ENCODE data around the gene FTH1.

FTH1 gene

DNA sequence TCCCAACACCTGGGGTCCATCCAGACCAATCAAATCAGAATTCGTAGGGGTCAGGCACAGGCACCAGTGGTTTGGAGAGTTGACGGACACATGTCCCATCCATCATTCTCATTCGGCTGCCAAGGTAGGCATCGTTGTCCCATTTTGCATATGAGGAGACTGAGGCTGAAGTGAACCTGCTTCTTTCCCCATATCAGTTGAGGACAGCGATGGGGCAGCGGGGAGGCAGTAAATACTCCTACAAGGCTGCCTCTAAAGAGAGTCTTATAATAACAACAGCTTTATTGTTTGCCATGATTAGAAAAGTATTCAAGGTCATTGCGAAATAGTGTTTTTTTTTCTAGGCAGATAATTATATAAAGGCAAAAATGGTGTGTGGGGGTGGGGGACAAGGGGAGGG is 18.9 kb downstream of the FTH1 start:
- DNase-seq, result no peak
- no peak for ATAC-seq

DNA sequence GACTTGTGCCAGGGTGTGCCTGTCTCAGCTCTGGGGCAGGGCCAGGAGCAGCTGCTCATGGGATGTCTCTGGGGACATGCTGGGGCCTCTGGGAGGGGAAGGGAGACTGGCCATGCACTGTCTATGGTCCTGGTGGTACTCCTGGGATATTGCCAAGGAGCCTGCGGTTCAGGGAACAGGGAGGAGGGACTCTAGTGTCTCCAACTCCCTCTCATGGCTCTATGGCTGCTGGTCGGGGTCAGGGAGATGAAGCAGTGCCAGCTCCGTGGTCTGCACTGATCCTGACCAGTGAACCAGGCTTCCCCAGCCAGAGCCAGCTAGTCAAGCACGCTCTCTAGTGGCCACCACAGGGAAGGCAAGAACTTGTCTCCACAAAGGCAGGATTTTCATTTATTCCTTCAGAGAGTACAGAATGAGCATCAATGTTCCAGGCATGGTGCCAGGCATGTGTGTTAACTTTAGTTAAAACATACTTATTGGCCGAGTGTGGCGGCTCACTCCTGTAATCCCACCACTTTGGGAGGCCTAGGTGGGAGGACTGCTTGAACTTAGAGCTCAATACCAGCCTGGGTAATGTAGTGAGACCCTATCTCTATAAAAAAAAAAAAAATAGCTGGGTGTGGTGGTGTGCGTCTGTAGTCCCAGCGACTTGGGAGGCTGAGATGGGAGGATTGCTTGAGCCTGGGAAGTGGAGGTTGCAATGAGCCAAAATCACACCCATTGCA is 19.8 kb downstream of the FTH1 start:
- peak; percentile 72 for DNase-seq
- ATAC-seq, result peak; percentile 47

DNA sequence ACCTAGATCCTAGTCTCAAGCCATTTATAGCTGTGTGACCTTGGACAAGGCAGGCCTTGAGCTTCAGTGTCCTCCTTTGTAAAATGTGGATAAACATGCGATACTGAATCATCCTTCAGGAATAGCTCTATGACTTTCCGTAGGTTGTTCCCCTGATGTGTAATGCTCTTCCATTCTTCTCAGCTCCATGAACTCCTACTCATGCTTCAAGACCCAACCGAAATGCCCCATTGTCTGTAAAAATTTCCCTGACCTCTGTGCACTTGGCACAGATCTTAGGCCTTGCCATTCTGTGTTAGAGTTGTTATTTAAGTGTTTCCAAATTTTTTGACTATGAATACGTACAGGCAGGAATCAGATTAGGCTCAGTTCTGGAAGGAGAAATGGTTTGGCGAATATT is 20.5 kb downstream of the FTH1 start:
- ATAC-seq (no peak), DNase-seq (no peak)

DNA sequence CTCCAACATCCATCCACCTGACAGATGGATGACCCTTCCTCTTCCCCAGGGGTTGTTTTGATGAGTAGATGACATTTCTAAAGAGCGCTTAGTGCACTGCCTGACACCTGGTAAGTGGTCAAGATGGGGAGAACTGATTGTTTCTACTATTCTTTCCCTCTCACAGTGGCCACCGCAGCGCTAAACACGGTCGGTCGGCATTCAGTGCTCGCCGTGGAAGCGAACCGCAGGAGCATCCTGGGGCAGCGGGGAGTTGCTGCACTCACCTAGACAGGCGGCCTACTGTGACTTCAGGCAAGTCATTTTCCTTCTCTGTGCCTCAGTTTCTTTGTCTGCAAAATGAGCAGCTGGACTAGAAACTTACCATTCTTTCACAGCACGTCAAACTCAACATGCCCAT is 22.2 kb downstream of the FTH1 start:
- ATAC-seq (no peak), DNase-seq (no peak)

DNA sequence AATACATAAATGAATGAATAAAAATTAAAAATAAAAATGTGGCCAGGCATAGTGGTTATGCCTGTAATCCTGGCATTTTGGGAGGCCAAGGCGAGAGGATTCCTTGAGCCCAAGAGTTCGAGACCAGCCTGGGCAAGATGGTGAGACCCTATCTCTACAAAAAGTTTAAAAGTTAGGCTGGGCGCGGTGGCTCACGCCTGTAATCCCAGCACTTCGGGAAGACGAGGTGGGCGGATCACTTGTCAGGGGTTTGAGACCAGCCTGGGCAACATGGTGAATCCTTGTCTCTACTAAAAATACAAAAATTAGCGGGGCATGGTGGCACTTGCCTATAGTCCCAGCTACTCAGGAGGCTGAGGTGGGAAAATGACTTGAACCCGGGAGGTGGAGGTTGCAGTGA is 27.0 kb downstream of the FTH1 start:
- no peak for DNase-seq
- ATAC-seq, result no peak

DNA sequence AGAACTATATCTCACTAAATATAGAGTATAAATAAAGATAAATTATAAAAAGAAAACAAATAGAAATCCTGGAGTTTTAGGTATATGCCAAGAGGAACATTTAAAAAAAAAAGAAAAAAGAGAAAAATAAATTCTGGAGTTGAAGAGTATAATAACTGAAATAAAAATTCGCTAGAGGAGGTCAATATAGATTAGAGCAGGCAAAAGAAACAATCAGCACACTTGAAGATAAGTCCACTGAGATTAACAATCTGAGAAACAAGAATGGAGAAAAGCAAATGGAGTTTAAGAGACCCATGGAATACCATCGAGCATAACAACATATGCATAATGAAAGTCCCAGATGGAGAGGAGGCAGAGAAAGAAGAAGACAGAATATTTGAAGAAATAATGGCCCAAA is 31.6 kb downstream of the FTH1 start:
- DNase-seq (no peak), ATAC-seq (no peak)

DNA sequence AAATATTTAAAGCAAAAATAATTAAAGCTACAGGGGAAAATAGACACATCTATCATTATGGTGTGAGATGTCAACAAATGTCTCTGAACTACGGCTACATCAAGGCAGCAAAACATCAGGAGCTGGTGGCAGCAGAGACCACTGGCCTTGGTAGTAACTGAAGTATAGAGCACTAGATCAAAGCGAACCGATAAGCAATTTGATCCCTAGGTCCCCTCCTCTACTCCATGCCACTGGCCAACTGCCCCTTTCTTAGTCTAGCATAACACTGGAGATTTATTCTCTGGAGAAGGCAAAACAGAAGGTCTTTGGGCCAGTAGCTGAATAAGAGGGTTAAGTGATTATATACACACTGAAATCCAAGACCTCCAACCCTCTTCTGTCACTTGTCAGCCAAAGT is 36.5 kb downstream of the FTH1 start:
- no peak for DNase-seq
- no peak for ATAC-seq

DNA sequence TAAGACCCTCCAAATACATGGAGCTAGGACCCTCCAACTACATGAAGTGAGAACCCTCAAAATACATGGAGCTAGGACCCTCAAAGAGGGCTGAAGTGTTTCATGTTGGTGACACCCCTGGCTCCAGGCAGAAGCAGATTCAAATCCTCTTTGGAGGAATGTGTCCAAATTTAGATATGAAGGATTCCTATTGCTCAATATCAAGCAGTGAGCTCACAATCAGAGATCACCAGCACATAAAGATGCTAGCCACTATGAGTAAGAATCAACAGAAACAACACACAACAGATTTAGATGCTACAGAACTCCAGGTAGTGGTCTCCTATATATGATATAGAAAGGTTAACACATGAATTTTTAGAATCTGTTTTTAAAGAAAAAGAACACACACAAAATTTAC is 38.8 kb downstream of the FTH1 start:
- ATAC-seq, result no peak
- no peak for DNase-seq

DNA sequence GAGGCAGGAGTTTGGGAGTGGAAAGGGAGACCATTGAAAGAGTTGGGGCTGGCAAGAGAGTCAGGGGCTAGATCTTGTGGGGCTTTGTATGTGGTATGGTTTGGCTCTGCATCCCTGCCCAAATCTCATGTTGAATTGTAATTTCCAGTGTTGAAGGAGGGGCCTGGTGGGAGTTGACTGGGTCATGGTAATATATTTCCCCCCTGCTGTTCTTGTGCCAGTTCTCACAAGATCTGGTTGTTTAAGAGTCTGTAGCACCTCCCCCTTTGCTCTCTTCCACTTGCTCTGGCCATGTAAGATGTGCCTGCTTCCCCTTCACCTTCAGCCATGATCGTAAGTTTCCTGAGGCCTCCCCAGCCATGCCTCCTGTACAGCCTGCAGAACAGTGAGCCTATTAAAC is 39.9 kb downstream of the FTH1 start:
- DNase-seq (no peak), ATAC-seq (no peak)

DNA sequence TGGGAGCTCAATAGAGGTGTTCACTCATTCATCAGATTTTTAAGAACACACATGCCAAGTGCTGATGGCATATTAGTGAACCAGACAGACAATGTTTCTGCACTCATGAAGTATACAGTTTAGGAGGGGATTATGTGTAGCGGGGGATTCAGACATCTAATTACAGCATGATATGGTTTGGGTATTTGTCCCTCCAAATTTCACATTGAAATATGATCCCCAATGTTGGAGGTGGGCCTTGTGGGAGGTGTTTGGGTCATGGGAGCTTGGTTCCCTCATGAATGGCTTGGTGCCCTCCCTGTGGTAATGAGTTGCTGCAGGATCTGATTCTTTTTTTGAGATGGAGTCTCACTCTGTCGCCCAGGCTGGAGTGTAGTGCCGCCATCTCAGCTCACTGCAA is 41.2 kb downstream of the FTH1 start:
- ATAC-seq (no peak), DNase-seq (no peak)

DNA sequence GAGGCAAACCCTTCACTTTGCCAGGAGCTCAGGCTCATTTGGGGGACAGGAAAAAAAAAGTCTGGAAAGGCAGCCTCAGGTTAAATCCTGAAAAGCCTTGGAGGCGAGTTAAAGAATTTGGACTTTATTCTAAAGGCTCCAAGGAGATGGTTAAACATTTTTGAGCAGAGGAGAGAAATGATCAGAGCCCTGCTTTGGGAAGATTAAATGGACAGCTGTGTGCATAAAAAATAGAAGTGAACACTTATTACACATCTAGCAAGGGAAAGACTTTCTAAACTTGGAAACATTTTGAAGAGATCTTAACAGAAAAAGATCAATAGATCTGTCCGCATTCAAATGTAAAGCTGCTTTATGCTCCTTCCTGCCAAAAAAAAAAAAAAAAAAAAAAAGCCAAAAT is 41.7 kb downstream of the FTH1 start:
- ATAC-seq (no peak), DNase-seq (no peak)

DNA sequence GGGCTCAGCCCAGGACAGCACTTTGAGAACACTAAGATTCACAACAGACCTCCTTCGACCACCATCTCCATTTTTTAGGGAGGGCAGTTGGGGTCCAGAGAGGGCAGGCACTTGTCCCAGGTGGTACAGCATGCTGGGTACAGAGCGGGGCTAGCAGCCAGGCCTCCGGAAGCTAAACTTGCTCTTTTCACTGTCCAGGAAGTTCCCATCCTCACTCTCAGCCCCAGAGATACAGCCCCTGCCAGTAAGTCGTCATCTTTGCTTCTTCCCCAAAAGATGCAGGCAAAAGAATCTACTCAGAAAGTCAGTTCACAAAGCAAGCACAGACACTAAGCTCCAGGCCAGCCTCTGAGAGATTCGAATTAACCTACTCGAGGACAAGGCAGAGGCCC is 43.4 kb downstream of the FTH1 start:
- DNase-seq (no peak), ATAC-seq (no peak)

DNA sequence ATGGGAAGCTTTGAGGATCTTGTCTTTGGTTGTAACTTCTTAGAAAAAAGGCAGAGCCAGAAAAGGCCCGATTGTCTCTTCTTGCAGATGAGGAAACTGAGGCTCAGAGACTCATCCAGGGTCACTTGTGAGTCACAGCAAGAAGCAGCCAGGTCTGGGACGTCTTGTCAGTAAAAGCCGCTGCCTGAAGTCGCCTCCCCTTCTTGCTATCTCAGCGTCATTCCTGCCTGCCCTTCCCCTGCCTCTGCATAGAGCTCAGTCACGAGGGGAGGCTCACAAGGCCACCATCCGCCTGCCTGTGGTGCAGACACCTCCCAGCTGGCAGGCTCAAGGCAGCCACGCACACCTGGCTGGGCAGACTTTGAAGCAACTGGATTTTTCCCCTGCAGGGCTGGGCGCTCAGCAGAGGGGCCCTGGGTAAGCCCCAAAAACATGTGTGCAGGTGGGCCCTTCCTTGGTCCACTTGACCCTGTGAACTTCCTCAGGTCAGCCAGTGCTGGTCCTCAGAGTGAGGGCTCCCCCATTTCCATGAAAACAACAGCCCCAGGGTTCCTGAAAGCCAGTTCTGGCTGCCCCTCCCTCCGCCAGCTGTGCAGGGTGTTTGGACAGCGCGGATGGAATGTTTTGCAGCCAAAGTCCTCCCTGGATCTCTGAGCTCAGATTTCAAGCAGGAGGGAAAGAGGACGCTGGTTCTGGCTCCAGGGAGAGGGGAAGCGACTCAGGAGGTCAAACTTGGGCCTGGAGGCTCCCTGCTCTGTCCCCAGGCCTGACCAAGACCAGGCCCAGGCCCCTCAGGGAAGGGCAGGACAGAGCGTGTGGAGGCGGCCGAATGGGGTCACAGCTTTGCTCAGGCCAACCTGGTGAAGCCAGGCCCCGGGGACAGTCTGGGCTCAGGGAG is 44.0 kb downstream of the FTH1 start:
- DNase-seq (no peak), ATAC-seq (no peak)

DNA sequence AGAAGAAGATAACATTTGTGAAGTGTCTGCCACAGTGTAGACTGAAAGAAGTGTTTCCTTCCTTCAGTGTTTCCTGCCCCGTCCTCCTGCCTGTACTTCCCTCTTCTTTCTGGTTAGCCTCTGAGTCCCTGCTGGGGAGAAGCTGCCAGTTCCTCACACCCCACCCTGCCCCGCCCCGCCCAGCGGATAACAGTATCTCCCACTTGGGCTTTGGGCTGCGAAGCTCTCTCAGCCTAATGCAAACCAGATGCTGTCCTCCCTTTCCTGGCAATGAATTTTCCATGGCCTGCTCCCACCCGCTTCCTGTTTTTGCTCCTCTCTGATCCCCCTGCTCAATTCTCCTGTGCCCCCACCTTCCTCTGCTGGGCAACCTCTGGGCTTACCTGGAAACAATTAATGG is 44.9 kb downstream of the FTH1 start:
- DNase-seq, result no peak
- ATAC-seq, result no peak

DNA sequence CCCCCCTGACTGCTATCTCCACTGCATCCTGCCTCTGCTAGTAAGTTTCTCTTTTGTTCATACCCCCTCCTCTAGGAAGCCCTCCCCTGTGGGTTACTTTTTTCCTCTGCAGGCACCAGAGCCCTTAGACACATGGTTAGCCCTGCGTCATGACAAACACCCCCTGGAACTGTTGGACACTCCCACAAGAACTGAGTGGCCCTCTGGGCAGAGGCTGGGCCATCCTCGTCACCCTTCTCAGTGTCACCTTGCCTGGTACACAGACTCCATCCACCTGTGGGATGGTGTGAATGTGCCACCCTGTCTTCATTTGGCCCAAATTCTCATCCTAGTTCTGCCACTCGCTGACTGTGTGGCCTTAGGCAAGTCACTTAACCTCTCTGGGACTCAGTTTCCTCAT is 46.0 kb downstream of the FTH1 start:
- no peak for DNase-seq
- no peak for ATAC-seq

DNA sequence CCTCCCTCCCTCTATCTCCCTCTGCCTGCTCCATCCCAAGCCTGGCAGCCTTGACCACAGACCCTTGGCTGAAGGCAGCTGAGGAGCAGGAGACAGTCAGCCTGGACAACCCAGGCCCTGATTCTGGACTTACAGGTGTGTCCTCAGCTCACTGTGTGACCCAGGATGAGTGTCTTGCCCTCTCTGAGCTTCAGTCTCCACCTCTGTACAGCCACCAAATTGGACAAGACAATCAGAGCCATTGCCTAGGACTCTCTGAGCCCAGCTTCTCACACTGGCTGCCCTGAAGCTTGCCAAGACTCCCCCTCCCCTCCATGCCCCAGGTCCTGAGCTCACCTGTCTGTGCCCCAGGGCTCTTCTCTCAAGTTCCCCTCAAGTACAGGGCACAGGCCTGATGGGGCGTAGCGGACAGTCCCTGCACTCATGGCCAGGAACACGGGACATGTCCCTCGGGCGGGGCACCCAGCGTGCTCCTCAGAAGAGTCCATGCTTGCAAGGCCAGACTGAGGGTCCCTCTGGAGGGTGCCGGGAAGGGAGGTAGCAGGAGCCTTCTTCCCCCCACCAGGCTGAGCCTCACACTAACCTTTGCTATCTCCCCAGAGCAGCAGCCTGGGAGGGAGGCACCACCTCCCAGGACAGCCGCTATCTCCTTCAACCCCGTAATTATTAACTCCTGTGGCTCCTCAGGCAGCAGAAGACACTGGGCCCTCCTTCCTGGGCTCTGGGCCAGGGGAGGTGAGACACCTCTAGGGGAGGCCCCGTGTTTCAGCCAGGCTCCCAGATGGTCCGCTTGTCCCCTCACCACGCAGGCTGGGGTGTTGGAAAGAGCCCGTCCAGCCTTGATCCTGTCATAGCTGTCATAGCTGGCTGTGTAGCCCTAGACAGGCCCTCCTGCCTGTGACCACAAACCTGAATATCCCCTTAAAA is 47.5 kb downstream of the FTH1 start:
- ATAC-seq, result no peak
- DNase-seq, result no peak

DNA sequence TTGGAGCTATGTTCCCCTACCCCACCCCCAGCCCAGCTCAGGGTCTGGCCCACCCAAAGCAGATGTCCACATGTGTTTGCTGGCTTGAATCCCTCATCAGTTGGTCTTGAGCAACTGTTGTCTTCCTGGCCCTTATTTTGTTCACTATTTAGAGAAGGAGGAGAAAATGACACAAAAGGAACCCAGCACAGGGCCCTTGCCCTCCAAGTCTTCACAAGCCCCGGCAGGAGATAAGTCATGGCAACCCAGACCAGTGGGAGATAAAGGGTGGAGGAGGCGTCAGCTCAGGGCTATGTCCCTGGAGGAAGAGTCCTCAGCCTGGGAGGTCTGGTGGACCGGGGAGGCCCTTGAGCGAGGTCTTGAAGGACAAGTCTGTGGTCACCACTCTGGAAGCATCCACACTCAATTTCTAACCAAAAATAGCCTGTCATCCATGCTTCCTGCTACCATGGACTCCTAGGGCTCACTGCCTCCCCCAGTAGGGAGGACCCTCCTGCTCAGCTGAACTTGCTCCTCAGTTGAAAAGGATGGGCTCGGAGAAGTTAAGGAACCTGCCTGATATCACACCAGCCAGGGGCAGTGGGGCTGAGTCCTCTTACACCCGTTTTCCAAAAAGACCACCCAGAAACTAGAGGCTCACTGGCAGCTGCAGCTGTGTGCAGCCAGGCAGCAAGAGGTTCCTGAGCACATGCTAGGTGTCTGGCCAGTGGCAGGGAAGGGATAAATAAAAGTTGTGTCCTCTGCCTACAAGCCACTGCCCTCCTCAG is 48.3 kb downstream of the FTH1 start:
- no peak for DNase-seq
- ATAC-seq, result no peak

DNA sequence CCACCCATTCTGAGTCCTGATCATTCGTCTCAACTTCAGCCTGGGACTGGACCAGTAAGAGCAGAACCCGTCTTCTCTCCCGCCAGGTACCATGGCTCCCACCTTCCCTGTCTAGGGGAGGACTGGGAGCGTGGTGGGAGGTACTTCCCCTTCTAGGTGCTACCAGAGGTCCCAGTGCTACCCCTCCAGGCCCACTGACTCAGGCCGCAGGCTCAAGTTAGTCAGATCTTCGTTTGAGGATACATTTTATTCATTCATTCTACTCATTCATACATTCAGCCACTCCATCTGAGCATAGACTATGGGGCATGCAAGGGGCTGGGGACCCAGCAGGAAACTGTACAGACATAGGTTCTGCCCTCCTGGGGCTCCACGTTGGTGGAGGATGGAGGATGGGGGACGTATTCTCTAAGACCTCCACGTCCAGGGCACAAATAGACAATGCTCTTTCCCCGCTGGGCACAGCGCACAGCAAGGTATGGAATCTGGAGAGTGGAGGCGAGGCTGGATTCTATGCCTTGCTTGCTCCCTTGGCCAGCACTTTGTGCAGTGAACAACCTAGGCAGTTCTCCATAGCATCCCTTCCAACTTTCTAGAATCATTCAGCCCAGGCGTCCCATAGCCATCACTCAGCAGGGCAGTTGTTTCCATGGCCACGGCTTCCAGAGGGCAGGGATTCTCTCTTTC is 49.0 kb downstream of the FTH1 start:
- ATAC-seq (no peak), DNase-seq (no peak)

DNA sequence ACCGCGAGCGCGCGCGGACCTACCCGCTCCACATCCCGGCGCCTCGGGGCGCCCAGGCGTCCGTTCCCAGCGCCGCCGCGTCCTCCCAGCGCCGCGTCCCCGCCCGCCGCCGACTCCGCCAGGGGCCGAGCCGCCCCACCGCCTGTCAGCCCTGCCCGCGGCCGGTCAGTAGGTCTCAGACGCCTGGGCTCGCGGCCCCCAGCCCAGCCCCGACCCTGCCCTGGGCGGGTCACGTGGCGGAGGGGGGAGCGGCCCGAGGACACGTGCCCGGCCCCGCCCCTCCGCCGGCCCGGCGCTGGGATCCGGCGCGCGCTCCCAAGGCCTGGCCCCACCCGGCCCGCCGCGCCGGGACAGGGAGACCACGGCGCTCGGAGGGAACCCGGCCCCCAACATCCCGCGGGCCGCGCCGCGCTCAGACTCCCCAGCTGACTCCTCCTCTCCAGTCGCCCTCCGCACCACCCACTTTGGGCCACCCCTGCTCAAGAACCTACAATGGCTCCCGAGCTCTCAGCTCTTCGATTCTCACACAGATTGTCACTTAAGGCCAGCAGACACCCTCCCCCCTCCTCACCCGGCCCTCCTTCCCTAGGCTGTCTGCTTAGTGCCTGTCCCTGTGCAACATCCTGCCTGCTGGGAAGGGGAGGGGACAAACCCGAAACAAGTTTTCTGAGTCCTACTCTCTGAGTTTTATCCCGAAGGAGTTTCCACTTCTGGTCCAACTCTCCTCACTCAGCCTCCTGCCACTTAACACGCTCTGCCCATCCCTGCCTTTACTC is 49.9 kb downstream of the FTH1 start, which contains the start of gene RAB3IL1:
TSS of gene RAB3IL1 (minus strand) at position 233 of the 776 bp plus-strand sequence. CDS start at position 34, 199 bp downstream.
- ATAC-seq, result no peak

DNA sequence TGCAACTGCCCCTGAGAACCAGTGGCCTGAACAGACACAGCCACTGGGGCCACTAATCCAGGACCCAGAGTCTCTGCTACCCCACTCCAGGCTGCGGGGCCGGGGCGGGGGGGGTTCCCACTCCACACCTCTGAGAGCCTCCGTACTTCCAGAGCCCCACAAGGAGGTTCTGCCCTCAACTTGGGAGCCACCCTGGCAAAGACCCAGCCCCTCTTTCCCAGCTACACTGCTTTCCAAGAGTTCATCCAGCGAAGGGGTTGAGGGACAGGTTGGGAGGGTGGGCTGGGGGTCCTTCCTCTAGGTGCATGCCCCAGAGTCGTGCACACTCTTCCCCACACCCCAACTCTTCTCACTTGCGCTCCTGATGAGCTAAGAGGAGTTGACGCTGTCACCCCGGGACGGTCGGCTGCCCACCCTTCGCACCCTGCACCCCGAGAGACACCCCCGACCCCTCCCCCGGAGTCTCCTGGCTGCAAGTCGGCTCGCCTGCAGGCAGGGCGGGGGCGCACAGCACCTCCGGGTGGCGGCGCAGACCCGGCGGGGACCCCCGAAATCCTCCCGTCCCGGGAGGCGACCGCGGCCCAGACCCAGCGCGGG is 50.6 kb downstream of the FTH1 start:
- no peak for ATAC-seq

More for the DNA sequence above, 49.9 kb downstream of the FTH1 start, which contains the start of gene RAB3IL1:
- no peak for DNase-seq

More for the DNA sequence above, 50.6 kb downstream of the FTH1 start:
- DNase-seq, result no peak
